ENCODE data around the gene GSTM3. TPM values are rescaled to one million over a fixed set of nuclear protein-coding genes. Genes with fewer than 3 reads are reported as not detected.

GSTM3 gene
- total and polyA plus RNA-seq, 2 of the 13 experiments (the other 11 are each of a cell fraction or from before 2014, with no cell fraction given): 127 to 142 TPM

- peak; percentile 30; the same call in 1 of the 2 replicates for TF ChIP-seq SIX1 (CRISPR knock-in tag; IDR thresholded peaks at IDR 0.05; ENCODE audit: borderline replicate concordance)
- TF ChIP-seq KIAA2018 (CRISPR knock-in tag; IDR thresholded peaks at IDR 0.05; ENCODE audit: borderline replicate concordance): no peak
- TF ChIP-seq ZNF569 (CRISPR knock-in tag; IDR thresholded peaks at IDR 0.05; ENCODE audit: borderline replicate concordance): no peak
- TF ChIP-seq ZFP37 (CRISPR knock-in tag; IDR thresholded peaks at IDR 0.05; ENCODE audit: borderline replicate concordance): no peak
- no peak for TF ChIP-seq TBL1XR1 (IDR thresholded peaks at IDR 0.05; ENCODE audit: borderline replicate concordance, low read length, partially characterized antibody)
- TF ChIP-seq ZNF558 (CRISPR knock-in tag; IDR thresholded peaks at IDR 0.05; ENCODE audit: borderline replicate concordance): peak; percentile 44; the same call in 1 of the 2 replicates
- TF ChIP-seq SALL1 (CRISPR knock-in tag; IDR thresholded peaks at IDR 0.05): peak; percentile 86
- TF ChIP-seq ZNF224 (CRISPR knock-in tag; IDR thresholded peaks at IDR 0.05): 0 out of 2 replicates have a peak, but pooled peaks have one; percentile 75
- no peak for TF ChIP-seq ZNF234 (CRISPR knock-in tag; conservative IDR thresholded peaks at IDR 0.05)
- no peak for TF ChIP-seq ATF1 (CRISPR knock-in tag; IDR thresholded peaks at IDR 0.05)
- TF ChIP-seq, protein P1, sequence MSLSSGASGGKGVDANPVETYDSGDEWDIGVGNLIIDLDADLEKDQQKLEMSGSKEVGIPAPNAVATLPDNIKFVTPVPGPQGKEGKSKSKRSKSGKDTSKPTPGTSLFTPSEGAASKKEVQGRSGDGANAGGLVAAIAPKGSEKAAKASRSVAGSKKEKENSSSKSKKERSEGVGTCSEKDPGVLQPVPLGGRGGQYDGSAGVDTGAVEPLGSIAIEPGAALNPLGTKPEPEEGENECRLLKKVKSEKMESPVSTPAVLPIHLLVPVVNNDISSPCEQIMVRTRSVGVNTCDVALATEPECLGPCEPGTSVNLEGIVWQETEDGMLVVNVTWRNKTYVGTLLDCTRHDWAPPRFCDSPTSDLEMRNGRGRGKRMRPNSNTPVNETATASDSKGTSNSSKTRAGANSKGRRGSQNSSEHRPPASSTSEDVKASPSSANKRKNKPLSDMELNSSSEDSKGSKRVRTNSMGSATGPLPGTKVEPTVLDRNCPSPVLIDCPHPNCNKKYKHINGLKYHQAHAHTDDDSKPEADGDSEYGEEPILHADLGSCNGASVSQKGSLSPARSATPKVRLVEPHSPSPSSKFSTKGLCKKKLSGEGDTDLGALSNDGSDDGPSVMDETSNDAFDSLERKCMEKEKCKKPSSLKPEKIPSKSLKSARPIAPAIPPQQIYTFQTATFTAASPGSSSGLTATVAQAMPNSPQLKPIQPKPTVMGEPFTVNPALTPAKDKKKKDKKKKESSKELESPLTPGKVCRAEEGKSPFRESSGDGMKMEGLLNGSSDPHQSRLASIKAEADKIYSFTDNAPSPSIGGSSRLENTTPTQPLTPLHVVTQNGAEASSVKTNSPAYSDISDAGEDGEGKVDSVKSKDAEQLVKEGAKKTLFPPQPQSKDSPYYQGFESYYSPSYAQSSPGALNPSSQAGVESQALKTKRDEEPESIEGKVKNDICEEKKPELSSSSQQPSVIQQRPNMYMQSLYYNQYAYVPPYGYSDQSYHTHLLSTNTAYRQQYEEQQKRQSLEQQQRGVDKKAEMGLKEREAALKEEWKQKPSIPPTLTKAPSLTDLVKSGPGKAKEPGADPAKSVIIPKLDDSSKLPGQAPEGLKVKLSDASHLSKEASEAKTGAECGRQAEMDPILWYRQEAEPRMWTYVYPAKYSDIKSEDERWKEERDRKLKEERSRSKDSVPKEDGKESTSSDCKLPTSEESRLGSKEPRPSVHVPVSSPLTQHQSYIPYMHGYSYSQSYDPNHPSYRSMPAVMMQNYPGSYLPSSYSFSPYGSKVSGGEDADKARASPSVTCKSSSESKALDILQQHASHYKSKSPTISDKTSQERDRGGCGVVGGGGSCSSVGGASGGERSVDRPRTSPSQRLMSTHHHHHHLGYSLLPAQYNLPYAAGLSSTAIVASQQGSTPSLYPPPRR (CRISPR knock-in tag; IDR thresholded peaks at IDR 0.05; ENCODE audit: borderline replicate concordance): peak; percentile 28; the same call in 1 of the 2 replicates
- peak; percentile 57 for TF ChIP-seq MED8 (CRISPR knock-in tag; IDR thresholded peaks at IDR 0.05; ENCODE audit: insufficient replicate concordance)
- TF ChIP-seq RCOR2 (CRISPR knock-in tag; IDR thresholded peaks at IDR 0.05): peak; percentile 58; the same call in 1 of the 2 replicates
- TF ChIP-seq RFX1 (IDR thresholded peaks at IDR 0.05): no peak
Measured at GRCh38 chr1:109763646-109764415, 23.0 kb upstream of the GSTM3 start, which contains the start of gene EPS8L3 (continued).

Measured in HepG2 (cell line).